Measurements from ENCODE around the gene TNNT3.
A peak's percentile ranks its signal among the peaks of the same experiment; 100 is the strongest.
"Not testable (repeated sequence)": the region's sequence is repeated elsewhere in the genome, so short reads cannot be mapped to it uniquely, and the experiment has no call there.

TNNT3 gene

DNA sequence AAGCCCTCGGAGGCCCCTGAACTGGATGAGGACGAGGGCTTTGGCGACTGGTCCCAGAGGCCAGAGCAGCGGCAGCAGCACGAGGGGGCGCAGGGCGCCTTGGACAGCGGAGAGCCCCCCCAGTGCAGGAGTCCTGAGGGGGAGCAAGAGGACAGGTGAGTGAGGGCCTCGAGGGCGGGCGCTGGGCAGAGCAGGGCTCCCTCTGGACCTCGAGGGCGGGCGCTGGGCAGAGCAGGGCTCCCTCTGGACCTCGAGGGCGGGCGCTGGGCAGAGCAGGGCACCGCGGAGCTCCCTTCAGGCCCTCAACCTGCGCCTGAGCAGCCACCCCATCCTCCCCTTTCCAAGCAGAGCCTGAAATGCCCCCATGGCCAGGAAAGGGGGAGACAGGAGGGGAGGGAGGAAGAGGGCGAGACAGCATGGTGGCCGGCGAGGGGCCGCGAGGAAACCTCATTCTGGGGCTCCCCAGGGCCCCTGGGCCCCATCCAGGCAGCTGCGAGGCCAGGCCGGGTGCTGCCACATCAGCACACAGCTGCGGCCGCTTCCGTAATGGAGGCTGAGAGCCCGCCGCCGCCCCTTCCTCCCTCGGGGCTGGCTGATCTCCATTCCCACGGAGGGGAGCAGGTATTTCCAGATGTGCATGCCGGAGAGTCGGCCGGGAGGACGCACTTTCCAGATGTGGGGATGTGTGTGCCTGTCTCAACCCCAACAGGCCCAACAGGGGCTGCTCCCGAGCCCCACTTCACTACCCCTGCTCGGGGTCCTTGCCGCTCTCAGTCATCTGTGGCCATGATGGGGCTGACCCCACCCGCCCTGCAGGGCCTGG is 37.9 kb upstream of the TNNT3 start:
- DNase-seq: no peak

DNA sequence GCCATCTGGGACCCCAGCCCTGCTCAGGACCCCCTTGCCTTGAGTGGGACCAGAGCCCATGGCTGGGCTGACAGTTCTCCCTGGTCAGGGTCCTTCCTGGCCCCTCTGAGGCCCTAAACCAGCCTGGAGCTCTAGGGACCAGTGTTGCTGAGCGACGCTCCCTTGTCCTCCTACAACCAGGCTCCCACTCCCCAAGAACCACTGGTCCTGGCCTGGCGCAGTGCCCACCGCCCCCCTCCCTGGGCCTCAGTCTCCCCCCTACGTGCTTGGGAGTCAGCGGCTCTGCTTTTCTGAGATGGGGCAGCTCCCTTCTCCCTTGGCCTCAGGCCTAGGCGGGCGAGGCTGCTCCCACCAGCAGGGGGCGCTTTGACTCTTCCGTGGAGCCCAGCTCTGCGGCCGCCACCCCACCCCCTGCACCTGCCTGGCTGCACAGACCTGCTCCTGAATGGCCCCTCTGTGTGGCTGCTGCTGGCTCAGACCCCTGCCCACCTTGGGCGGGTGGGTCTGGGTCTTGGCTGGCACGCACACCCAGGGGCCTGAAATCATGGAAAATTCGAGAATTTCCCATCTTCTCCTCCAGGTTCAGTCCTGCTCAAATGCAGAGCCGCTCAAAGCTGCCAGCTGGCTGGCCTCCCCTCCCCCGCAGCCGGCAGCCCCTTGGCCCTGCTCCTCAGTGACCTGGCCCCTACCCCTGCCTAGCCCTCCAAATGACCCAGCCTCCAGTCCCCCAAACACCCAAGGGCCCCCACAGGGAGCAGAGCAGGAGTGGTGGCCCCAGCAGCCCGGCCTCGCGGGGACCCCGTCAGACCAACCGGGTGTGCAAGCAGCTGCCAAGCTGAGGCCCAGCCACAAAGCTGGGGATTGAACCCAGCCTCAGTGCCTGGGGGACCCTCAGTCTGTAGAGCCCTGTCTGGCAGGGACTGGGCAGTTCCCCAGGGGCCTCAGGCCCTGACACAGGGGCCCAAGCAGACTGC is 37.0 kb upstream of the TNNT3 start:
- DNase-seq: peak; percentile 80

DNA sequence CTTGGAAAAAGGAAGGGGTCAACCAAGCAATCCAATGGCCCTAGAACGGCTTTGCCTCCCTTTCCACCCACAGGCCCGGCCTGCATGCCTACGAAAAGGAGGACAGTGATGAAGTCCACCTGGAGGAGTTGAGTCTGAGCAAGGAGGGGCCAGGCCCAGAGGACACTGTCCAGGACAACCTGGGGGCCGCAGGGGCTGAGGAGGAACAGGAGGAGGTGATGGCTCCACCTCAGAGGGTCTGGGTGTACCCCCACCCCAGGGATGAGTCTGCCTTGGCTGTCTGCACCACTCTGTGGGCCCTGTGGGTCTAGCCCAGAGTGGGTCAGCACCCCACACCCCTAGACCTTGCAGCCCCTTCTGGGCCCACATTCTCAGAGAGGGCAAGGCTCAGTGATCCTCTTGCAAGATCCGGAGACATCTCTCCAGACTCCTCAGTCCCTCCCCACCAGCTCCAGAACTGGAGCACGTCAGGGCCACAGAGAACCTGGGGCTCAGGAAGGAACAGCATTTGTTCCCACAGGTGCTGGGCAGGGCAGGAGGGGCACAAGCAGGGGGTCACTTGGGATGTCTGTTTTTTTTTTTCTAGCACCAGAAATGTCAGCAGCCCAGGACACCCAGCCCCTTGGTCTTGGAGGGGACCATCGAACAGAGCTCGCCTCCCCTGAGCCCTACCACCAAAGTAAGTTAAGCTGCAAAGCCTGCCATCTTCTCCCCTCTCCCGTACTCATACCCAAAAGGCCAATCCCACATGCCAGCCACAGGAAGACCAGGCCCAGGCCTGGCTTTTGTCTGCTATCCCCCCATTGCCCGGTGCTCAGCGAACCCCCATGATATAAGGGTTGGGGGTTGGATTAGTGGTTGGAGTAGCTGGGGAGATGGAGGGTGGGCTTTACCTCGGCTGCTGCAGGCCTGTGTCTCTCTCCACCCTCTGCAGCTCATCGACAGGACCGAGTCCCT is 35.9 kb upstream of the TNNT3 start:
- DNase-seq: no peak

DNA sequence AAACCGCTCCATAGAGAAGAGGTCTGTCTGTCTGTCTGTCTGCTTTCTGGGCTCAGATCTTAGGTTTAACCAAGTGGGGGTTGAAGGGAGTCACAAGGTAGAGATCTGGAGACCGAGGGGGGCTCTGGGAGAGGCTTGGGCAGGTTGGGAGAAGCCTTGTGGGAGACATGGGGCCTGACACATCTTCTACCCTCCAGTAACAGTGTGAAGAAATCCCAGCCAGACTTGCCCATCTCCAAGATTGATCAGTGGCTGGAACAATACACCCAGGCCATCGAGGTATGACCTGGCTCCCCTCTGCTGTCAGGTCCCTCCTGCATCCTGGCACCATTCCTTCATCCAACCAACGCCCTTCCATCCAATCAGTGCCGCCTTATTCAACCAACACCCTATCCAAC is 35.2 kb upstream of the TNNT3 start:
- DNase-seq: no peak

DNA sequence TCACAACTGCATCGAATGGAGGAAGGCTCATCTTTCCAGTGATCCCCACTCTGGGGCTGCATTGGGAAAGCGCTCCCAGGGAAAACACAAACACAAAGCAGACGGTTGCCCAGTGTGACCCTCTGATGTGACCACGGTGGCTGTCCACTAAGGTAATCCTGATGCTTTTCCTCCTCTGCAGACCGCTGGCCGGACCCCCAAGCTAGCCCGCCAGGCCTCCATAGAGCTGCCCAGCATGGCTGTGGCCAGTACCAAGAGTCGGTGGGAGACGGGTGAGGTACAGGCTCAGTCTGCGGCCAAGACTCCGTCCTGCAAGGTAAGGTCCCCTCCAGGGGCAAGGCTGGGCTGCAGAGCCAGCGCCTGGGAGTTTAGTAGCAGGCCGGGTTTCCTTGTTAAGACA is 33.0 kb upstream of the TNNT3 start:
- not testable (repeated sequence) for DNase-seq

DNA sequence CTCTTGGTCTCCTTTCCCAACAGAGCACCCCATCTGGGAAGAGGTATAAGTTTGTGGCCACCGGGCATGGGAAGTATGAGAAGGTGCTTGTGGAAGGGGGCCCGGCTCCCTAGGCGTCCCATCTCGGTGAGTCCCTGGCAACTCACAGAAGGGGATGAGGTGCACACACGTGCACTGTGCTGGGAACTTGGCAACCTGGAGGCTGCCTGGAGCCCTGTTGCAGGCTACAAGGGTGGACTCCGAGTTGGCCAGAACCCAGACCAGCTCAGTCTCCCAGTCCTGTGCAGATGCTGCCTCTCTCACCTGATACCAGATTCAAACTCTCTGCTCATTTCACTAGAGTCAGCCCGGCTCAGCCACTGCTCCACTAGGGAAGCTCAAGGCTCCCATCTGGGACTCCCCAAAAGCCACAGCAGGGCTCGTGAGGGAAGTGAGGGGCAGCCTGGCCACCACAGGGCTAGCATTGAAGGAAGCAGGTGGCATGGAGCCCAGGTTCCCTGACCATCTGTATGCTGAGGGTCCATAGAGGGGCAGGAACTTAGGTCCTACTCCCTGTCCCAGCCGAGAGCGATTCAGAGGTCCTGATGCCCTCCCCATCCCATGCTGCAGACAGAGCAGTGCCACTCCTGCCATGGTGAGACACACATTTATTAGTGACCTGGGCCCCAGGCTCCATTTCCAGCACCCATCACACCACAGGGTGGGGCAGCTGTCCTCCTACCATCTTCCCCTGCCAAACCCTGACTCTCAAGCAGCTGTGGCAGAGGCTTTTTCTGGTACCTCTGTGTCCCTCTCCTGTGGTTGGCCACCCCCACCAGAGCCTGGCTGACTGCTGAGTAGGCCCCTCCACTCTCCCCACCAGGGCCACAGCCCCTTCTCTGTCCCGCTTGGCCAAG is 31.8 kb upstream of the TNNT3 start:
- no peak for DNase-seq

DNA sequence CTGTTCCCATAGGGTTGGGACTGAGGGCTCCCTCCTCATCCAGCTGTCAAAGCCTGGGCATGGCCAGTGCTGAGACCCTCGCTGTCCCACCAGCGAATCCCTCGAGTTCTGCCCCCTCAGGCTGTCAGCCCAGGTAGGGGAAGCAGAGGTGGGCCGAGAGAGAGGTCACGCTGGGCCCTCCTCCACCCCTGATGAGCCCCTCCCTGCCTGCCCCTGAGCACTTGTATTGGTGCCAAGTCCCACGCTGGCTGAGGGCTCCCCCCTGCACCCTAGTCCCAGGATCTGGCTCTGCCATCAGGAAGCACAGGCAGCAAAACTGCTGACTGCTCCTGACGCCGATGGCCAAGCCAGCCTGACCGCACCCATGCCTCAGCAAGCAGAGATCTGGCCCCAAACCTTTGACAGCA is 31.2 kb upstream of the TNNT3 start:
- DNase-seq: no peak

DNA sequence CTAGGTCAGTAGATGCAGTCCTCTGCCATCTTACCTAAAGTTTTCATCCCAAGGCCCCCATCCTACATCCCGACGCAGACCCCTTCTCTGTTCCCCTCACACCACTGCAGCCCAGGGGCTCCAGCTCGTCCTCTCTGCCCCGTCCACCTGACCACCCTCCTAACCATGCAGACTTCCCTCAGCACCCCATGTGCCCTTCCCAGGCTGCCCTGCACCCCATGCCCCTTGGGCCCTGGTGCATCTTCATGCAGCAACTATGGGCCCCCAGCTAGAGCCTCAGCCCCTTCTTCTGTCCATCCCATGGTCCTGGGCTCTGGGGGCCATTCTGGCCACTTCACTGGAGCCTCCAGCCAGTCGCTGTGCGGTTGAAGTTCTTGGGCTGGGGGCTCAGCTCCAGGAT is 30.7 kb upstream of the TNNT3 start:
- no peak for DNase-seq

DNA sequence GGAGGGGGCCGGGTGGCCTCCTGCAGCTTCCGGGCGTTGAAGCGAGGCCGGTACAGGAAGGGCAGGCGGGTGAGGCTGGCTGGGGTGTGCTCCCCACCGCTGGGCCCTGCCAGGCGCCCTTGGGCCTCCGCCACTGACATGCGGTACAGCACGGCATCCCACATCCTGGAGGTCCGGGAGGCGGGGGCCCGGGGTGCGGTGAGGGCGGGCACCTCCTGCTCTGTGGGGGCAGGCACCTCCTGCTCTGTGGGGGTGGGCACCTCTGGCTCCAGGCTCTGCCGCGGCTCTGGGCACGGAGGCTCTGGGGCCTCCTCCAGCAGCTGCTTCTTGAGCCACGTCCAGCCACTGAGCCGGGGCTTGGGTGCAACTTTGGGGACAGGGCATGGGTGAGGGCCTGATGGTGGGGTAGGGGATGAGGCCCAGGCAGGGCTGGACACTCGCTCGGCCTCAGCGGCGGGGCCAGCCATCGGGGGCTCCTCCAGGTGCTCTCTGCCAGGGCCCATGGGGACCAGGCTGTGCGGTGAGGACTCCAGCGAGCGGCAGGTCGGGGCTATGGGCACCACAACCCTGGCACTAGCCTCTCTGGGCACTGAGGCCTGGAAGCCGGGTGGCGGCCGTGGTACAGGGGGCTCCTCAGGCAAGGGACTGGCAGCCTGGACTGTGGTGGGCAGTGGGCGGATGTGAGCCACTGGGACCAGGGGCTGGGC is 30.1 kb upstream of the TNNT3 start:
- peak; percentile 82 for DNase-seq

DNA sequence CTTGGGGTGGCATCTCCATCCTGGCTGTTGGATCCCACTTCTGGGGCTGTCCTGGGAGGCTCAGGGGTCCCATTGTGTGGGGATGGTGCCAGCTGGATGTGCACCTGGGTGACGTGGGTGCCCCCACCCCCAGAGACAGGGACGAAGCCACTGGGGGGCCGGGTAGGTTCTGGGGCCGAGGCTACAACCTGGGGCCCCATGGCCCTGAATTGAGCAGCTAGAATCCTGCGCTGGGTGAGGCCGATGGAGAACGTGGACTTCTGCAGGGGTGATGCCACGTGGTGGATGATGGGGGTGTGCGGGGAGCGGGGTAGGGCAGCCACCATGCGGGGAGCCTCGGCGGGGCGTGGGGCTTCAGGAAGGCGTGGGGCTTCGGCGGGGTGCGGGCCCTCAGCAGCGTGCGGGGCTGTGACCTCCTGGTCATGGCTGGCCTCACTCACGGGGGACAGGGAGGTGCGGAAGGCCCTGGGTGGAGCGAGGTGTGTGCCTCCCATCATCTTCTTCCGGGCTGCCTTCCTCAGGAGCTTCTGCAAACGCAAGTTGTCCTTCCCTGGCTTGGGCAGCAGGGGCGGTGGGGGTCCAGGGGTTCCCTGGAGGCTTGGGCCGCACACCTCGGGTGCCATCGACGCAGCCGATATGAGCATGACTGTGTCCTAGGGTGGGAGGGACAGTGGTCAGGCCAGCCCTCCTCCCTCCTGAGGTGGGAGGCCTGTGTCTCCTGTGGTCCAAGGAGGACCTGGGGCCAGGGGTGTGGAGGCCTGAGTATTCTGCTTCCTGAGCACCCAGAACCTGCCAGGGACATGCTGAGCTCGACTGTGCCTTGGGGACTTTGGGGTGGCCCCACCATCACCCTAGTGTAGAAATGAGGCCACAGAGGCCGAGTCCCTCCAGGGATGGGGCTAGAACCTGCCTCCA is 29.3 kb upstream of the TNNT3 start:
- no peak for DNase-seq

DNA sequence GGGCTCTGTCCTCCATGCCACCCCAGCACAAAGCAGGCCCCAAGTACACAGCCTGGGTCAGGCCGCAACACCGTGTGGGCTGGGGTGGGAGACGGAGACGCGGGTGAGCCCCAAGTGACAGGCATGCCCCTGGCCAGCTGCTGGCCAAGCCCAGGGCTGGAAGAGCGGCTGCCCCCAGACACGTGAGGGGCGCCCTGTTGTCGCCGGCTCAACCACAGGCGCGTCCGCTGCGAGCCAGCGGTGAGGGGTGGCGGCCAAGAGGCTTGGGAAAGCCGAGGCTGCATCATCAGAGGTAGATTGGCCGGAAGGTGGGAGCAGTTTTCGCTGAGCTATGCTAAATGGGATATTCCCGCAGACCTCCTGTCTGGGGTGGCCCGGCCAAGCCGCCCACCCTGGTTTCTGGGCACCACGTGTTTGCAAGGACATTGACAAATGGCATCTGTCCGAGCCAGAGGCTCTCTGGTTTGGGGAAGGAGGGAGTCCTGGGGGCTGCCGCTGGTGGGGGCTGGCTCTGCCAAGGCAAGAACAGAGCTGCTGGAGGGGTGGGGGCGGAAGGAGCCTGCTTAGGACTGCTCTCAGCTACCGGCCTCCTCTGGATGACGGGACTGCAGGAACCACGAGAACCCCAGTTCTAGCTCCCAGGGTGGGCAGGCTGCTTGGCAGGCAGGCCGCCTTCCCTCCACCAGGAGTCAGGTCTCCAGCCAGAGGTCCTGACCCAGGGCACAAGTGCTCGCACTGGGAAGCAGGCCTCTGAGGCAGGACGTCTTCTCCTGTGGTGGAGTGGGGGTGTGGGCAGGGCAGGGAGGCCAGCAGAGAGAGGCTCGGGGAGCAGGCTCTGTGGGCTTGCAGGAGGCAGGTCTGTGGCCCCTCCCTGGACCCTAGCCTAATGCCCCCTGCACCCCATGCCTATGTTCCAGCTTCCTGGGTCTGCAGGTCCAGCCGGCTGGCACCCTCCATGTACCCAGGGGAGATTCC is 28.4 kb upstream of the TNNT3 start:
- no peak for DNase-seq

DNA sequence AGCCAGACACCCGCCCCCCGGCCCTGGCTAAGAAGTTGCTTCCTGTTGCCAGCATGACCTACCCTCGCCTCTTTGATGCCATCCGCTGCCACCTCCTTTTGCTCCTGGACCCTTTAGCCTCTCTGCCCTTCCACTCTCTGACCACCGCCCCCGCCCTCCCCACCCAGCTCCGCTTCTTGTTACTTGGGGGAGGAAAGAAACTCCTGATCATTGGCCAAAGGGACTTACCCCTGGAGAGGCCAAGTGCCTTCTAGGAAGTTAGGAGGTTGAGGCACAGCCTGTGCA is 27.7 kb upstream of the TNNT3 start, which contains the start of gene PRR33:
Gene PRR33 (minus strand): TSS at position 65 of the 285 bp plus-strand sequence. CDS start 1,311 bp downstream, outside the sequence.
- no peak for DNase-seq

DNA sequence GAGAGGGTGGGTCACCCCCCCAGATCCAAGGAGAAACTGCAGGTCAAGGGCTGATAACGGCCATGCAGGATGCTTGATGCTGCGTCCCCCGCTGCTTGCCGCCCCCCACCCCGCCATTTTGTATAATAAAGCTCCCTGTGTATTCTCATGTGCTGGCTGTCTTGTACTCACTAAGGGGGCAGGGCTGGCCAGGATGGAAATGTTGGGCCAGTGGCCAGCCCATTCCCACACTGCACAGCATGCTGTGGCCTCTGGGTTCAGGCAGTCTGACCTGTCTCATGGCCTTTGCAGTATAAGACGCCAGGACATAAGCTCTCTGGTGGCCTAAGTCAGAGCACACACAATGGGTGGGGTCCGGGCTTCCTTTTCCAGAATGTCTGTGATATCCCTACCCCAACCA is 27.4 kb upstream of the TNNT3 start:
- DNase-seq: no peak

DNA sequence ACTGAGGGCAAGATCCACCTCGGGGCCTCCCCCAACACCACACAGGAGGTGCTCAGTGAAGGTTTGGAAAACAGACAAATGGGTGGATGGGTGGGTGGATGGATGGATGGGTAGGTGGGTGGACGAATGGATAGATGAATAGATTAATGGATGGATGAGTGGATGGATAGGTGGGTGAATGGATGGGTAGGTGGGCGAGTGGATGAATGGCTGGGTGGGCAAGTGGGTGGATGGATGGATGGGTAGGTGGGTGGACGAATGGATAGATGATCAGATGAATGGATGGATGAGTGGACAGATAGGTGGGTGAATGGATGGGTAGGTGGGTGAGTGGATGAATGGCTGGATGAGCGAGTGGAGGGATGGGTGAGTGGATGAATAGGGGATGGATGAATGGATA is 26.9 kb upstream of the TNNT3 start:
- DNase-seq: no peak

DNA sequence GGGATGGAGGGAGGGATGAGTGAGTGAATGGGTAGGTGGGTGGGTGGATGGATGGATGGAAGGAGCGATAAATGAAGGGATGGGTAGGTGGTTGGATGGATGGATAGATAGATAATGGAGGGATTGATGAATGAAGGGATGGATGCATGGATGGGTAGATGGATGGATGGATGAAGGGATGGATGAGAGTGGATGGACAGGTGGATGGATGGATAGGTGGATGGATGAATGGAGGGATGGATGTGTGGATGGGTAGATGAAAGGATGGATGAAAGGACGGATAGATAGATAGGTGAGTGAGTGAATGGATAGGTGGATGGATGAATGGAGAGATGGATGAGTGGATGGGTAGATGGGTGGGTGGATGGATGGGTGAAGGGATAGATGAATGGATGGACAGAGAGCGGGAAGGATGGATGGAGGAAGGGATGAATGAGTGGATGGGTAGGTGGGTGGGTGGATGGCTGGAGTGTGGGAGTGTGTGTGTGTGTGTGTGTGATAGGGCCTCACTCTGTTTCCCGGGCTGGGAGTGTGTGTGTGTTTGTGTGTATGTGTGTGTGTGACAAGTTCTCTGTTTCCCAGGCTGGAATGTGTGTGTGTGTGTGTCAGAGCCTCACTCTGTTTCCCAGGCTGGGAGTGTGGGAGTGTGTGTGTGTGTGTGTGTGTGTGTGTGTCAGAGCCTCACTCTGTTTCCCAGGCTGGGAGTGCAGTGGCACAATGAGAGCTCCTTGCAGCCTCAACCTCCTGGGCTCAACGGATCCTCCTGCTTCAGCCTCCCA is 25.7 kb upstream of the TNNT3 start:
- DNase-seq: no peak

DNA sequence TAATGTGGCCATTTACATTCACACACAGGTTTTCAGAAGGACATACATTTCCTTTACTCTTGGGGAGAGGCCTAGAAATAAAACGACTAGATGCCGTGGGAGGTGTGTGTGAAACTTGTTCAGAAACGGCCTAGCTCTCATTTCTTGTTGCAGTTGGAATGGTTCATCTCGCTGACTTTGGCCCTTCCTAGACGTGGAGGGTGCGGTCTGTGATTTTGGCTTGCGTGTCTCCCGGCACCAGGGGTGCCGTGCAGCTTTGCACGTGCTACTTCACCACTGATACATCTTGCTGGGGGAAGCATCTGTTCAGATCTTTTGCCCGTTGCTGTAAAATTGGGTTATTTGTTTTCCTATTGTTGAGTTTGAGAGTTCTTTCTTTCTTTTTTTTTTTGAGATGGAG is 24.7 kb upstream of the TNNT3 start:
- DNase-seq: no peak

DNA sequence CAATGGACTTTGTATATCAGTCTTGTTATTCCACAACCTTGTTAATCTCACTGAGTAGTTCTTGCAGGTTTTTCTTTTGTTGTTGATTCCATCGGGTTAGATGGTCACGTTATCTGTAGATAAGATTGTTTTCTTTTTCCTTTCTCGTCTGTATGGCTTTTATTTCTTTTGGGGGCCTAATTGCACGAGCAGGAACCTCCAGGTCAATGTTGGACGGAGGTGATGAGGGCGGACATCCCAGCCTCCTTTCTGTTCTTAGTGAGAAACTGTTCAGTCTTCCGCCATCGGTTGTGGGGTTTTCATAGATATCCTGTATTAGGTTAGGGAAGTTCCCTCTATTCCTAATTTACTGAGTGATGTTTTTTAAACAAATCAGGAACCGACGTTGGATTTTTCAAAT is 23.0 kb upstream of the TNNT3 start:
- DNase-seq: no peak

DNA sequence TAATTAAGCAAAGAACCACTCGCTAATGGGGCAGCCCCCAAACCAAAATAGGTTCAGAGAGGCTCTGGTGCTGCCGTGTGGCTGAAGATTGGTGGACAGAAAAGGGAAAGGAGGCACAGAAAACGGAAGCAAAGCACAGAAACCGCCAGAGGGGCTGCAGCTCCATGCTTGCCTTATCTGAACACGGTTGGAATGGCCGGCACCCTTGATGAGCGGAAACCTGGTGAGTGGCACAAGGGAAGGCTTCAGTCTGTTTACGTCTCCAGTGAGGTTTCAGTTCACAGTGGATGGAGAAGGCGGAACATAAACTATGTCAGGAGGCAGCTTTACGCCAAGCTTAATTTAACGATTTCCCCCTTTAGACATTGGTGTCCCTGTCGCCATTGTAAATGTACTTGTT is 22.6 kb upstream of the TNNT3 start:
- DNase-seq: no peak
